ENCODE results near the gene CD164L2.
"Not testable (repeated sequence)": the region's sequence is repeated elsewhere in the genome, so short reads cannot be mapped to it uniquely, and the experiment has no call there.

Gene CD164L2

DNA sequence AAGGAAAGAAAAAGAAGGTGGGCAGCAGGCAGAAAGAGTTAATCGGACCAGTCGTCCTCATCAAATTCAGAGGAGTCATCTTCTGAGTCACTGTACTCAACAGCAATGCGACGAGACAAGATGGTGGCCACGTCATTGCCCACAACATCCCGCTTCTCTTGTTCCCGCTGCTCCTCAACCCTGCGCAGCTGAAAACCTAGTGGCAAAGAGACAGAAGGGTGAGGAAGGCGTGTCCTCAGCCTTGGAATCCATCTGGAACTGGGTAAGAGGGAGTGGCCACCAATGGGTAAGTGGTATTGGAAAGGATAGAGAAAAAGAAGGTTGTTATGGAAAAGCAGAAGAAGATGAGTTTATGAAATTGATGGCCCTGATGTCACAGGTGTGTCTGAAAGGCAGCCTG is 25.0 kb upstream of the CD164L2 start:
- no peak for DNase-seq
- no peaks in the 10 kb centered on the region for H3K27me3 ChIP-seq (ENCODE audit: insufficient read depth, low read depth, severe bottlenecking)
- no peak overlapping the region for H3K27ac ChIP-seq
- no peak overlapping the region for H3K4me3 ChIP-seq (ENCODE audit: low read depth, low read length)
- H3K36me3 ChIP-seq: peaks cover 43% of the 10 kb centered on the region
- no peaks in the 10 kb centered on the region for H3K9me3 ChIP-seq (ENCODE audit: severe bottlenecking)
- TF ChIP-seq, protein P1, sequence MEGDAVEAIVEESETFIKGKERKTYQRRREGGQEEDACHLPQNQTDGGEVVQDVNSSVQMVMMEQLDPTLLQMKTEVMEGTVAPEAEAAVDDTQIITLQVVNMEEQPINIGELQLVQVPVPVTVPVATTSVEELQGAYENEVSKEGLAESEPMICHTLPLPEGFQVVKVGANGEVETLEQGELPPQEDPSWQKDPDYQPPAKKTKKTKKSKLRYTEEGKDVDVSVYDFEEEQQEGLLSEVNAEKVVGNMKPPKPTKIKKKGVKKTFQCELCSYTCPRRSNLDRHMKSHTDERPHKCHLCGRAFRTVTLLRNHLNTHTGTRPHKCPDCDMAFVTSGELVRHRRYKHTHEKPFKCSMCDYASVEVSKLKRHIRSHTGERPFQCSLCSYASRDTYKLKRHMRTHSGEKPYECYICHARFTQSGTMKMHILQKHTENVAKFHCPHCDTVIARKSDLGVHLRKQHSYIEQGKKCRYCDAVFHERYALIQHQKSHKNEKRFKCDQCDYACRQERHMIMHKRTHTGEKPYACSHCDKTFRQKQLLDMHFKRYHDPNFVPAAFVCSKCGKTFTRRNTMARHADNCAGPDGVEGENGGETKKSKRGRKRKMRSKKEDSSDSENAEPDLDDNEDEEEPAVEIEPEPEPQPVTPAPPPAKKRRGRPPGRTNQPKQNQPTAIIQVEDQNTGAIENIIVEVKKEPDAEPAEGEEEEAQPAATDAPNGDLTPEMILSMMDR (IDR thresholded peaks at IDR 0.05; ENCODE audit: low read depth, low read length): no peak

DNA sequence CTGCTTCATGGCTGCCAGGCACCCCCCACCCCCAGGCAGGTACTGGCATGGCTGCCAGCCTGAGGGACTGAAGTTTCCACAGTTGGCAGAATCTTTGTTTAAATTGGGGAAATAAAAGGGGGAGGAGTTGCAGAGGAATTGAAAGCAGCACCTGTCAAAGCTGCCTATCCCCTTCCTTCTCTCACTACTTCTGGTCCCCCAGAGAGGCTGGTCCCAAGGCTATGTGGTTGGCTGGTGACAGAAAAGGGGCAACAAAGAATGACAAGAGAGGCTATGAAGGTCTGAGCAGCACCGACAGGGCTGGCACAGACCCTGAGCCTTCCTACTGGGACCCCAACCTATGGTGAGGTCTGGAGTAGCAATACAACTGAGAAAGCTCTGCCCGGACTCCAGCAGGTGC is 23.7 kb upstream of the CD164L2 start:
- H3K4me3 ChIP-seq (ENCODE audit: low read depth, low read length); H3K9me3 ChIP-seq (ENCODE audit: severe bottlenecking); H3K27ac ChIP-seq: not testable (repeated sequence)

DNA sequence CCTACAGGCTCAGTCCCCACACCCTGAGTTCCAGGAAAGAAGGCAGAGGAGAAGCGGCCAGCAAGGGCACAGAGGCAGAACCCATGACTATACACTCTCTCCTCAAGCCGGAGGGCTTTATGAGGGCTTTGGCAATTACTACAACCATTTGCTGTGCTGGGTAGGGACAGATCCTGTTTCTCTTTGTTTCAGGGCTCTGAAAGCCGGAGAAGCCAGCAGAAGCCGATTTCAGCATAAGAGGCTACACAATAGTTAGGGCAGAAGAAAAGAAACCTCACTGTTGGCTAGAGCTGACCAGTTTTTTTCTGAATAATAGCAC is 23.2 kb upstream of the CD164L2 start:
- Histone ChIP-seq H3K4me3 (ENCODE audit: low read depth, low read length) (no peak overlapping the region), H3K36me3 (peaks cover 26% of the 10 kb centered on the region), H3K9me3 (ENCODE audit: severe bottlenecking) (no peaks in the 10 kb centered on the region), H3K27ac (no peak overlapping the region), H3K27me3 (ENCODE audit: insufficient read depth, low read depth, severe bottlenecking) (no peaks in the 10 kb centered on the region)
- no peak for DNase-seq
- TF ChIP-seq, protein P1 (IDR thresholded peaks at IDR 0.05; ENCODE audit: low read depth, low read length): no peak

More for the DNA sequence above, 23.7 kb upstream of the CD164L2 start:
- not testable (repeated sequence) for H3K27me3 ChIP-seq (ENCODE audit: insufficient read depth, low read depth, severe bottlenecking); DNase-seq
- peaks cover 29% of the 10 kb centered on the region for H3K36me3 ChIP-seq

DNA sequence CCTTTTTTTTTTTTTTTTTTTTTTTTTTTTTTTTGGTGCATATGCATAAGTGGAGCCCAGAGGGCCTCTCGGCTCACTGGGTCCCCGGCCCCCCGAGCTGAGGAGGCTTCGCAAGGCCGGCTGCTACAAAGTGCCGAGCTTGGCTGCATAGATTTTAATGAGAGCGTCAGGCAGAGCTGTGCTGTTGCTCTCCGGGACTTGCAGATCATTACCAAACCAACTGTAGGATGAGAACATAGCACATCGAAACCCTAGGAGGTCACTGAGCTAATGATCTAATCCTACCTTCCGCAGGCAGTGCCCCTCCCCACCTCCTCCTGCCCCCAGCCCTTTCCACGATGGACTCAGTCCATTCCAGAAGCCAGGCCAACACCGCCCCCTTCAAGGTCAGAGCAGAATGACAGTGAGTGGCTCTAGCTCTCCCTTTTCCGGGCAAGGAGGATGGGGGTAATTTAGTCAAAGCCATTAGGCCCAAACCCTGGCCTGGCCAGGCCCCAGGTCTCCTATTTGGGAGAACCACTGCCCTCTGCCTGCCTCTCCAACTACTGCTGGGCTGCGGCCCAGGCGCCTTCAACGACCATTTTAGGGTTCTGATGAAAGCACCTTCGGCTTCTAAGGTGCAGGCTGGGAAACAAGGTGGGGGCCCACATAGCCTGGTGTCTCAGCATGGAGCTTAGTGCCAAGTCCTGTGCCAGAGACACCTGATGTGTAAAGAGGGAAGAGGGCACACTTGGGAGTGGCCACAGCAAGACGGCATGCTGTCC is 22.6 kb upstream of the CD164L2 start:
- not testable (repeated sequence) for H3K9me3 ChIP-seq (ENCODE audit: severe bottlenecking); H3K27me3 ChIP-seq (ENCODE audit: insufficient read depth, low read depth, severe bottlenecking); DNase-seq; H3K4me3 ChIP-seq (ENCODE audit: low read depth, low read length); H3K27ac ChIP-seq
- peaks cover 21% of the 10 kb centered on the region for H3K36me3 ChIP-seq

DNA sequence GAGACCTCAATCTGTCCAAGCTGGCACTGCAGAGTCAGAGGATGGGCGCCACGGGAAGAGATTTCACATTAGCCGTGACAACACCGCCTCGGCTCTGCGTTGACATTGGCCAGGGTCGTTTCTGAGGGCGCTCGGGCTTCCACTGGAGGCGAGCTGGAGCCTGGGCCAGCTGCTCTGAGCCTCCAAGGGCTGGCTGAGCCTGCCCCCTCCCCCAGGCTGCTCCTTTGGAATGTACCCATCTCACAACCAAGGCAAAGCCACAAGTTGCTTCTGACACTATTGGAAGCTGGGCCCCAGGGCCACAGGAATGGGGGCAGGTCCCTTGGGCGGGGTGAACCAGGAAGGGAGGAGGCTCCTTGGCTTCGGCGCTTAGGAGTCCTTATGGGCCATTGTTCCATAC is 21.9 kb upstream of the CD164L2 start:
- DNase-seq: peak; percentile 51
- no peaks in the 10 kb centered on the region for H3K9me3 ChIP-seq (ENCODE audit: severe bottlenecking)
- H3K27ac ChIP-seq: 0 out of 2 replicates have a peak overlapping the region, but pooled peaks have one; percentile 12
- no peak overlapping the region for H3K4me3 ChIP-seq (ENCODE audit: low read depth, low read length)
- H3K27me3 ChIP-seq (ENCODE audit: insufficient read depth, low read depth, severe bottlenecking): no peaks in the 10 kb centered on the region
- TF ChIP-seq, protein P1 (IDR thresholded peaks at IDR 0.05; ENCODE audit: low read depth, low read length): no peak
- H3K36me3 ChIP-seq: peaks cover 21% of the 10 kb centered on the region

DNA sequence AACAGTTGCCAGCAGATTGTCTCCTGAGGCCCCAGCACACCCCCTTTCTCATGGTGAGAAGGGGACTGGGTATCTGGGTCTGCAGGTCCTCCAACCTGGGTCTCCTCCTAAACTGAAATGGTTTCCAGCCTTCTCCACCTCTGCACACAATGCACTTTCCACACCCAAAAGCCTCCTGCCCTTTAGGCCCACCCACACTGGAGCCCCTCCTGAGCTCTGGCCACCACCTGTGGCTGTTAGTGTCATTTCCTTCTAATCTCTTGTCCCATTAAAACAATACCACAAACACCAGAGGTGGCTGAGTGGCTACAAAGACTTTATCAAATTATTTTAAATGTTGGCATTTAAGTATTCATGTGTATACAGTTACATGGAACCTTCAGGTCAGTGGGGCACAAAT is 20.8 kb upstream of the CD164L2 start:
- no peak for DNase-seq
- TF ChIP-seq, protein P1 (IDR thresholded peaks at IDR 0.05; ENCODE audit: low read depth, low read length): no peak
- Histone ChIP-seq H3K27ac (no peak overlapping the region), H3K4me3 (ENCODE audit: low read depth, low read length) (no peak overlapping the region), H3K36me3 (peaks cover 17% of the 10 kb centered on the region), H3K27me3 (ENCODE audit: insufficient read depth, low read depth, severe bottlenecking) (no peaks in the 10 kb centered on the region), H3K9me3 (ENCODE audit: severe bottlenecking) (no peaks in the 10 kb centered on the region)

All from WERI-Rb-1 (cell line).